Activated T-cell treated with anti-CD3 and anti-CD28 coated beads for 24 hours (primary cell): Measurements from ENCODE around the gene ZNF24.
A peak's percentile ranks its signal among the peaks of the same experiment; 100 is the strongest.

Experiments used
- DNase-seq: peaks from one replicate; pipeline ENCODE4 v3.0.0-alpha.2; 2020; ENCODE audit warnings: low read depth

The ZNF24 gene

DNA sequence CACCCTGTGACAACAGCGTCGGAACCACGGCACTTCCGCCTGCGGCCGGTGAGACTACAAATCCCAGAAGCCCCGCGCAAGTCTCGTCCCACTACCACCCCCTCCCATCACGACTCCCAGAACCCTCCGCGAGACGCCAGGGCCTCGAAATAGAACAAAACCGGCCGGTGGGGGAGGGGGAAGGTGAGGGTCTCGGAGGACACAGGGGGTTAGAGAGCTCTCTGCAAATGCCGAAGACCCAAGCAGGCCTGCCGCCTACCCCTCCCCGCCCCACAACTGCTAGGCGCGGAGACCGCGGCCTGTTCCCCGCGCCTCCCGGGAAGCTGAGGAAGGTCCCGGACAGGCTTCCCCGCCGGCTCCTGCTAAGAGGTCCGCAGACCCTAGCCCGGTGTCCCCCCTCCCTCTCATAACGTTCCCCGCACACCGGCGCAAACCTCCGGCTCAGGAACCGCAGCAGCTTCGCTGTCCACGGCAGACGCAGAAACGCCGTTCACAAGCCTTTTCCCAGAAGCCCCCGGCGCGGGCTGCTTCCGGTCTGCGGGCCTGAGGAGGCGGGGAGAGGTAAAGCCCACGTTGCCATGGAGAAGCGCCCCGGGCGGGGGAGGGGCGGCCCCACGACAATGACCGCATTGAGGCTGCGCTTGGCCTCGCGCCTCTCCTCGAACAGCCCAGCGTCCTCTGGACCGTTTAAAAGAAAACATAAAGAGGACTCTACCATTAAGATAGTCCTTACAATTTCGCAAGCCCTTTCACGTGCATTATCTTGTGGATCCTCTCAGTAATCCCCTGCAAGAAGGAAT, at the start of gene ZNF24:
ZNF24 (minus strand) TSS at position 485 of the 800 bp plus-strand sequence. CDS start 3,770 bp downstream, outside the sequence.
- DNase-seq: peak; percentile 89

DNA sequence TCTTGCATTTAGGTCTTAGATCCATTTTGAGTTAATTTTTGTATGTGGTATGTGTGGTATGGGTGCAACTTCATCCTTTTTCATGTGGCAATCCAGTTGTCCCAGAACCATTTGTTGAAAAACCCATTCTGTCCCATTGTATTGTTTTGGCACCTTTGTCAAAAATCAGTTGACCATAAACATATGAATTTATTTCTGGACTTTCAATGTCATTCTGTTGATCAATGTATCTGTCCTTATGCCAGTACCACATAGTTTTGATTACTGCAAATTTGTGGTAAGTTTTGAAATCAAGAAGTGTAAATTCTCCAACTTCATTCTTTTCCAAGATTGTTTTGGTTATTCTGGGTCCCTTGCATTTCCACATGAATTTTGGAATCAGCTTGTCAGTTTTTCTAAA, 49.5 kb upstream of the ZNF24 start:
- no peak for DNase-seq

DNA sequence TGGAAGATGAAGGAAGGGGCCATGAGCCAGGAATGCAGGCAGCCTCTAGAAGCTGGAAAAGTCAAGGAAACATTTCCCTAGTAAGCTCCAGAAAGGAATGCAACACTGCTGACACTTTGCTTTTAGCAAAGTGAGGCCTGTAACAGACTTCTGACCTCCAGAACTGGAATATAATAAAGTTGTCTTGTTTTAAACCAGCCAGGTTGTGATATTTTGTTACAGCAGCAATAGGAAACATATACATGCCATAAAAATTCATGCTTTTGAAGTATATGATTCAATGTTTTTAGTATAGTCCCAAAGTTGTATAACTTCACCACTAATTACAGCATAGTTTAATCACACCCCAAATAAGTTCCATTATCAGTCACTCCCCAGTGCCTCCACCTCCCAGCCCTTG, 48.2 kb upstream of the ZNF24 start:
- no peak for DNase-seq

DNA sequence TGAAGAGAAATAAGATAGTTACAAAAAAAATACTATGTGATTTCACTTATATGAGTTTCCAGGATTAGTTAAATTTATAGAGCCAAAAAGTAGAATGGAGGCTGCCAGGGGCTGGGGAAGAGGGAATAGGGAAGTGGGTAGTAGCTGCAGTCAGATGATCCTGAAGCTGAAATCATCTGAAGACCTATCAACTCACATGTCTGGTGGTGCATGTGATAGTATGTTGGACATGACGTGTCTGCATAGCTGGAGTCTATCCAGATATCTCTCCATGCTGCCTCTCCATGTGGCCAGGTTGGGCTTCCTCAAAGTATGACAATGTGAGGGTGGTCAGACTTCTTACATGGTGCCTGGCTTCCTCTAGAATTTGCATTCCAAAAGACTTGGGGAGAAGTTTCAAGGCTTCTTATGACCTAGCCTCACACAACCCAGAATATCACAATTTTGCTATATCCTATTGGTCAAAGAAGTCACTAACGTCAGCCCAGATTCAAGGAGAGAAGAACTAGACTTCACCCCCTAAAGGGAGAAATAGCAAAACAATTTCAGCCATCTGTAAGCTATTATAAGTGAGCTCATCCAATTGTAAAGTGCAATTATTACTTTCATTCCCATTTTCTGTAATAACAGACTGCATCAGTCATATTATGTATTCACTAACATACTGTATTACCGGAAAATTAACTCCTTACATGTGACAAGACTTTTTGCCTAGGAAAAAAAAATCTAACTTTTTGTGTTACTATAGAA, 46.9 kb upstream of the ZNF24 start:
- DNase-seq: no peak

DNA sequence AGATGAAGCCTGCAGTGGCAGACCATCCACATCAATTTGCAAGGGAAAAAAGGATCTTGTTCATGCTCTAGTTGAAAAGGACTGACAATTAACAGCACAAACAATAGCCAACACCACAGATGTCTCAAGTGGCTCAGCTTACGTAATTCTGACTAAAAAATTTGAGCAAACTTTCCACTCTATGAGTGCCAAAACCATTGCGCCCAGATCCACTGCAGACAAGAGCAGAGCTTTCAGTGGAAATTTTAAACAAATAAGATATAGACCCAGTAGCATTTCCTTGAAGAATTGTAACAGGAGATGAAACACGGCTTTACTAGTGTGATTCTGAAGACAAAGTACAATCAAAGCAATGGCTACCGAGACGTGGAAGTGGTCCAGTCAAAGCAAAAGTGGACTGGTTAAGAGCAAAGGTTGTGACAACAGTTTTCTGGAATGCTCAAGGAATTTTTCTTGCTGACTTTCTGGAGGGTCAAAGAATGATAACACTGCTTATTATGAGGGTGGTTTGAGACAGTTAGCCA, 44.9 kb upstream of the ZNF24 start:
- no peak for DNase-seq

DNA sequence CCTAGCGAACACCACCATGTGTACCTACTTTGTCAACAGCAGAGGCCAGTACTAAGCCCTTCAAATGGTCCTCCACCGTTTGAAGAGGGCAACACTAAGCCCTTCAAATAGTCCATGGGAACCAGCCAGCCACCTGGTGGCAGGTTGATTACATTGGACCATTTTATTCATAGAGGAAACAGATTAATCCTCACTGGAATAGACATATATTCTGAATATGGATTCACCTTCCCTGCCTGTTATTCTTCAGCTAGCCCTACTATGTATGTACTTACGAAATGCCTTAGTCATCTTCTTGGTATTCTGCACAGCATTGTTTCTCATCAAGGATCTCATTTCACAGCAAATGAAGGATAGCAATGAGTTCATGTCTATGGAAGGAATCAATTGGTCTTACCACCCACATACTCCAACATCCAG, 42.9 kb upstream of the ZNF24 start:
- no peak for DNase-seq

DNA sequence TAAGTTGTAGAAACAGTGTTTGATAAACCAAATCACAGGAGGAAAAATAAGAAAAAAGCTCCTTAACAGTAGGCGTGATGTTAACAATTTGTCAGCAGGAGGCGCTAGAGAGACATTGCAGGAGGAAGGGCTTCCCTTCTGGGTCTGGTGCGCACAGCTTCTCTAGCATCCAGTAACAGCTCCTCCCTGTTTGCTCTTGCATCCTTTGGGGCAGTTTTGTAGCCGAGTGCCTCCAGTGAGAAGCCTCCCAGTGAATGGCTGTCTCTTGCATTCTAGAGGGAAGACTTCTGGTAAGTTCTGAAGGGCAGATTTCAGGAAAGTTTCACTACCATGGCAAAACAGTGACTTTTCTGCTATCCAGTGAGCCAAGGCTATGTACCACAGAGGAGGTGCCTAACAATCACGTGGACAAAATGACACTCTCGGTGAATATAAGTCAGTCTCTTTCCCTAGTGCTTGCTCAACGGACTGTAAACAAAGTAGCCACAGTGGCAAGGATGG, 42.4 kb upstream of the ZNF24 start:
- peak; percentile 47 for DNase-seq

DNA sequence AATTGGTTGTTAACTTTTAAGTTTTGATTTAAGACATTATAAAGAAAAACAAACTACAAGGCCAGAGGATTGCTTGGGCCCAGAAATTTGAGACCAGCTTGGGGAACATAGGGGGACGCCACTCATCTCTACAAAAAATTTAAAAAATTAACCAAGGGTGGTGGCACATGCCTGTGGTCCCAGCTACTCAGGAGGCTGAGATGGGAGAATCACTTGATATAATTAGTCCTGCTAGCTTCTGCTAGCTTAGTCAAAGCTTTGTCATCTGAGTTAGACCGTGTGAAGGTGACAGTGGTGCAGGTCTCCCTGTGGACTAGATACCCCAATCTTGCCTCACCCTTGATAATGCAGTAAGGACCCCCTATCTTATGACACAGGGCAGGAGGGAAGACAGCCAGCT, 38.9 kb upstream of the ZNF24 start:
- no peak for DNase-seq

DNA sequence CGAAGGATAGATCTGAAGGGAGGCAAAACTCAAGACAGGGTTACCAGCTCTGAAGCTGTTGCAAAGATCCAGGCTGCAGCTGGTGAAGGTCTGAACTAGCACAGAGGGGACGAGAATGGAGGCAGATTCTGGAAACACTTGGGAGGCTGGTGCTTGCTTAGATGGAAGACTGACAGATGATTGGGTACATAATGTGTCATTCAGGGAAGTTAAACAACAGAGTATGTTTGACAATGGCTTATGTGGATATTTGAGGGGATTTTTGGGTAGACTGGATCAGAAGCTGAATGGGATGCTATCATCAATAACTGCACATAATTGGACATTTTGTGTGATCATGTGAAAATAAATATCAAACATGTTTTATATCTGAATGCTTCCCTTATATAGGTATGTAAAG, 35.2 kb upstream of the ZNF24 start:
- DNase-seq: no peak

DNA sequence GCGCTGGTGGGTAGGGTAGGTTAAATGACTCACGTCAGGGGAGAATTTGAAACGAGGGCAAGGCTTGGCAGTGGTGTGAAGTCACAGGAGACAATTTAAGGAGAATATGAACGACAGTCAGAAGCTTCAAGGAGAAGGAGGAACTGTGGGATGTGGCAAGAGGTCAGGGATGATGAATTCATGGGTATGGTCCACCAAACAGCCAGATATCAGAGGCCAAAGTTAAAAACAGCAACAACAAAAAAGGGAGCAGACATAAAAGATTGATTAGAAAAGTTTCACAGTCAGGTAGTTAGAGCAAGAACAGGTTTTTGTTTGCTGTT, 34.3 kb upstream of the ZNF24 start:
- DNase-seq: no peak

DNA sequence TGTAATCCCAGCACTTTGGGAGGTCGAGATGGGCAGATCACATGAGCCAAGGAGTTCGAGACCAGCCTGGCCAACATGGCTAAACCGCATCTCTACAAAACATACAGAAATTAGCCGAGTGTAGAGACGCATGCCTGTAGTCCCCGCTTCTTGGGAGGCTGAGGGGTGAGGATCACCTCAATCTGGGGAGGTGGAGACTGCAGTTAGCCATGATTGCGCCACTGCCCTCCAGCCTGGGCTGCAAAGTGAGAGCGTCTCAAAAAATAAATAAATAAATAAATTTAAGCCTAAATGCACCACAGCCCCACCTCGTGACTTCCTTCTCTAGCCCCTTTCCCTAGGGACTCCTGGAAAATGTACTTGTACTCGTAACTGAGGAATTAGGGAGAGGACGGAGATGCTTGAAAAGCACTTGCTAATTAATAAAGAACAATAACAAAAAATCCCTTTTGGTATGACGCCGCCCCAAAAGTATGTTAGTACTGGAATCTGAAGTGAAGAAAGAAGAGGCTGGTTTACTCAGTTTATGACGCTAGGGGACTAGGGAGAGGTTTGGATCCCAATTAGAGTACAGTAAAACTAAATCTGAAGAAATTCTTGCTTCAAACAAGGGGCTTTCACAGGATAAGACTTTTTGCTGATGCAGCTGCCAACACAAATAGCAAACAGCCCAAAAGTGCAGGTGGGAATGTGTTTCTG, 33.8 kb upstream of the ZNF24 start:
- DNase-seq: no peak

DNA sequence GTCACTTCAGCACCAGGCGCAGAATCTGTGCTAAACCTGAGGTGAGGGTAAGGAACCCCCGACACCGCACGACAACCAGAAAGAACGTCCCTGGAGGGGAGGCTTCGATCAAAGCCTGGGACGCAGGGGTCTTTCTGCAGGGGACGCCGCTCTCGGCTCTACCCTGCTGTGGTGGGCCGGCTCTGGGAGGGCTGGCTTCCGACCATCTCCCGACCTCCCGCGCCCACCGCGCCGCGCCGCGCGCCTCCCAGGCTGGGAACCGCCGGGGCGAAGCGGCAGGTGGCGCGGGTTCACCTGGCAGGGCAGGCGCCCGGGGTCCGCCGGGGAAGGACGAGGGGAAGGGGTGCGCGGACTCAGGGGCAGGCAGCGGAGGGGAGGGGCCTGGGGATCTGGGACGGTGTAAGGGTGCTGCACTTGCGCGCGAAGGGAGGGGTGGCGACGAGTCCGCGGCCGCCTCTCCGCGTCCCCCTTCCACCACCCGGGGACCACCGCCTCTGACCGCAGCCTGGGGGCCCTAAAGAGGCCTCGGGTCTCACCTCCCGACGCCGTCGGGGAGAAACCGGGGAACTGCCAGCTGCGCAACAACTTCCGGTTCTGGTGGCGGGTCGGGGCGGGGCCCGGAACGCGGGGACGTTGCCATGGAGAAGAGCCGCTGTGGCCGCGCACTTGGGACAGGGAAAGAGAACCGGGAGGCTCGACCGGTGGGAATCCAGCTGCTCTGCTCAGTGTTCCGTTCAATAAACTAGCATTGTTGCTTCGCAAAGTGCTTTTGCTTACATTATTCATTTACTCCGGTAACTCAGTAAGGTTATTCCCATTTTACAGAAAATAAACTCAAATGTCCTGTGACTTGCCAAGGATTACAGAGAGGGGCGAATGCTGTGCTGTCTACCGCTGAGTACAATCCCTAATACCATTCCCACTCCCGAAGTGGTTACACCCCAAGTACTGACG, 32.8 kb upstream of the ZNF24 start, which contains the start of gene ZNF396:
ZNF396 (minus strand) TSS at position 596 of the 954 bp plus-strand sequence. CDS start 3,045 bp downstream, outside the sequence.
- DNase-seq: peak; percentile 64

DNA sequence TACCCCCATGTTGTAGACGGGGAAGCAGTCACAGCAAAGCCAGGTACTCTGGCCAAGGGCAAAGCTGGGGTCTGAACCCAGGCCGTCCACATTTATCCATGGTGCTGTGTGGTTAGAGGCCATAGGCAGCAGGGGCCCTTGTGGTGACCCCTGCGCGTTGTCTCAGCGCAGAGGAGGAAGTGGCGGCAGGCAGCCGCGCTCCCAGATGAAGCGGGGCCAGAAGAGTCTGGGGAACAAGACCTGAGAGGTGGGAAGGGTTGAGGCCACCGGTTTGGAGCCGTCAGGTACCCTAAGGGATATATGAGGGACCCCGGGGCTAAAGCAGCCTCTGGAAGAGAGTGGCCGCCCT, 32.1 kb upstream of the ZNF24 start:
- DNase-seq: no peak

DNA sequence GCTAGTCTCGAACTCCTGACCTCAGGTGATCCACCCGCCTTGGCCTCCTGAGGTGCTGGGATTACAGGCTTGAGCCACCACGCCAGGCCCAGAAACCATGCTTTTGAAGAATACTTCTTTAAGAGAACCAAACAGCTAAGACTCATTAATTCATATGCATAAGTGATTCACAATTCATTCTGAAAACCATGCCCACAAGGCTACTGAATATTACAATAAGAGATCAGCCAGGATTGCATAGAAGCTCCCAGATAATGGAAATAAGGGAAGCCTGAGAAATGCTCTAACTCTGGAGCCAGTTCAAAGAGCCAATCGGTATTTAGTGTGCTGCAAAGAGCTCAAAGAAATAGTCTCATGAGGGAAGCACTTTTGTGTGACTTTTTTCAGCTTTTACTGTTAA, 30.5 kb upstream of the ZNF24 start:
- no peak for DNase-seq

DNA sequence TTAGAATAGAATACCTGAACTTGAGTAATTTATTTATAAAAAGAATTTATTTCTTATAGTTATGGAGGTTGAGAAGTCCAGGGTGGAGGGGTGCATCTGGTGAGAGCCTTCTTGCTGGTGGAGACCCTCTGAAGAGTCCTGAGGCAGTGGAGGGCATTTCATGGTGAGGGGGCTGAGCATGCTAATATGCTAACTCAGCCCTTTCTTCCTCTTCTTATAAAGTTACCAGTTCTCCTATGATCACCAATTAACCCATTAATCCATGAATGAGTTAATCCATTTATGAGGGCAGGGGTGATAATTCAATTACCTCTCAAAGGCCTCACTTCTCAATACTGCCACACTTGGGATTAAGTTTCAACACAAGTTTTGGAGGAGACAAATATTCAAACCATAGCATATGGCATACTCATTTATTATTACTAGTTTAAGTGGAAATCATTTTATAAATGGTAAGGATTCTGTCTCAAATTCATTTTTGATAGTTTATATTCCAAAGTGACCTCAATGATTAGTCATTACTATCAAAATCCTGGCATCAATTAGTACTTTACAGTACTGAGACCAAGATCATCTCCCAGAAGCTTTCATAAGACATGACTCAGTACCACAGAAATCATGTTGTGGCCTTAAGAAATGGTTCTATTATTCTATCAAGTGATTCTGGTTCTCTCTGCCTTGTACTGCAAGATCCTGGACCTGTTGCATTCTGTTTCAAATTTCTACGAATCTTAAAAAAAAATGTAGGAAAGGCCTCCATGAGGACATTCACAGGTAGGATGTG, 27.4 kb upstream of the ZNF24 start:
- DNase-seq: no peak

DNA sequence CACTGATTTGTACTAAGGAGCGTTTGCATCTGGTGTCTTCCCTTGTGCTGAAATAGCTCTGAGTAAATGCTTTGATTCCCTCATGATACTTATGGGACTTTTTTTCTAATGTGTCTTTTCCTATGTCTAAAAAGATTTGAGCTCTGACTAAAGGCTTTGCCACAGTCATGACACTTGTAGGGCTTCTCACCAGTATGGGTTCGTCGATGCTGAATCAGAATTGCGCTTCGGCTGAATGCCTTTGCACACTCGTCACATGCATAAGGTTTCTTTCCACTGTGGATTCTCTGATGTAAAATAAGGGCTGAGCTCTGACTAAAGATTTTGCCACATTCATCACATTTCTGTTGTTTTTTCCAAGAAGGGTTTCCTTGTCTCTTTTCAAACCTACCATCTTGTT, 24.9 kb upstream of the ZNF24 start:
- no peak for DNase-seq

DNA sequence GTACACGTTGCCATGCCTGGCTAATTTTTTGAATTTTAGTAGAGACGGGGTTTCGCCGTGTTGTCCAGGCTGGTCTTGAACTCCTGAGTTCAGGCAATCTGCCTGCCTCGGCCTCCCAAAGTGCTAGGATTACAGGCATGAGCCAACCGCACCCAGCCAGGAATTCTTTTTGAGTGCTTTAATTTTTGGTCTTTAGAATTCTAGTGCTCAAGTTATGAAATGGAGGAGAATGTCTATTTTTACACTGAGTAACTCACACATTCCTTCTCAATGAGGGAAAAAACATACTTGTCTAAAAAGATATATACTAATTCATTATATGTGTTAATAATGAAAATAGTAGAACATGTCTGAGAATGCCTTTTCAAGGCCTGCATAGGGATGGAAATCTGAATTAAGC, 24.4 kb upstream of the ZNF24 start:
- no peak for DNase-seq

DNA sequence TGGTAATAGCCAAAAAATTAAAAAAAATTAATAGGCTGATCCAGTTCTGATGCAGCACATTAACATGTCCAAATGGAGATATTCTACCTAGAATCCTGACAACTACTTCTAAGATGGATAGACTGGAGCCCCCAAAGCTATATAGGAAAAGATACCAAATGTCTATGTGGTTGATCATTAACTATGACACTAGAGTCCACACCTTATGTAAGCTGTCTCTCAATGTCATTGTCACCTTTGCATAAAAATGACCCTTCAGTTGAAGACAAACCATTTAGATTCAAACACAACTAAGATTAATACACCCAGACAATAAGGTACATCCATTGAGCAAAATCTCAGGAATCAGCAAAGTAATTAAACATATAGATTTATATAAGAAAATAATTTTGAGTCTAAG, 18.3 kb upstream of the ZNF24 start:
- no peak for DNase-seq

DNA sequence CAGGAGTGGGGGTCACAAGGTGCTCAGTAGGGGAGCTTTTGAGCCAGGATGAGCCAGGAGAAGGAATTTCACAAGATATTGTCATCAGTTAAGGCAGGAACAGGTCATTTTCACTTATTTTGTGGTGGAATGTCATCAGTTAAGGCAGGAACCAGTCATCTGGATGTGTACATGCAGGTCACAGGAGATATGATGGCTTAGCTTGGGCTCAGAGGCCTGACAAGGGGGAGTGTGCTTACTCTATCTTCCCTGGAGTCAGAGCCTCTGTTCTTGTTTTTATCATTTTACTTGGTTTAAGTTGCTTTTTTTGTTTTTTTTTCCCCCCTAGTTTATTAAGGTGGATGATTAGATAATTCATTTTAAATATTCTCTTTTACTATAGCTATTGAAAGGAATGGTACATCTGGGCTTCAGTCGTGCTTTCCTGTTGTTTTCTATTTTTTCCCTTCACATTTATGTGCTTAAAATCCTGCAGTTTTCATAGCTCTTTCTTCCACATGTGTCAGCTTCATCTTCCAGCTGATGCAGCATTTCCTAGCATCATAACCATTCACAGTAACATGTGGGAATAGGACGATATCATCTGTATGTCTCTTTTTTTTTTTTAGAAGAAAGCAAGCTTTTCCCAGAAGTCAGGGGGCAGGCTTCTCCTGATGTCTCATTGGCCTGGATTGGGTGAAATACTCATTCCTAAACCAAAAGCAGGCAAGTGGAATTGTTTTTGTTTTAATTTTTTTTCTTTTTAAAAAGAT, 17.5 kb upstream of the ZNF24 start:
- no peak for DNase-seq

DNA sequence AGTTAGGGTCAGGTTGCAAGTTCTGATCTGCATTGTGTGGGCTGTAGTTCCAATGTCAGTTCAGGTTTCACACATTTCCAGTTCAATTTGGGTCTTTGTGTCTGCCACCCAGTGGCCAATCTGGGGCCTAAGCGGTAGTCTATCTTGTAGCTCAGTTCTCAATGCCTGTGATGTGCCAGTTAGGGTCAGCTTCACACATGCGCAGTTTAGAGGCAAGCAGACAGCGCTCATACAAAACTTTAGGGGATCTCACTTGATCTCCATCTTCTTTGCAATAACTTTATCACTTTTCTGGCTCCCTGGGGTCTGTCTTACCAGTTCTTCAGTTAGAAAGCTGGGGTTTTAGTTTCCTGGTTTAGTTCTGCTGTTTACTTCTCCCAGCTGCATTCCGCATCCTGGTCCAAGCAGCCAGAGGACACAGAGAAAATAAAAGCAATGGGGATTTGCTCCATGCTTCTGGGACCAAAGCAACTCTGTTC, 11.0 kb upstream of the ZNF24 start:
- peak; percentile 36 for DNase-seq
